GM12892 (cell line): ENCODE results near the gene WNT3.

Experiments
- POLR2A ChIP-seq: IDR thresholded peaks from 2 replicates; pipeline ENCODE4 v1.6.1; 2011; ENCODE audit warnings: low read depth, low read length, control low read depth
- TAF1 ChIP-seq: IDR thresholded peaks from 2 replicates; pipeline ENCODE4 v1.6.1; 2011; ENCODE audit warnings: low read depth, mild to moderate bottlenecking, control low read depth, low read length, borderline replicate concordance

- TF ChIP-seq POLR2A (no peak), TAF1 (no peak)
These were observed 53.0 kb downstream of the WNT3 start for GRCh38 chr17:46765453-46765852.
